Measurements from ENCODE around the gene NOL3. TPM values are rescaled to one million over a fixed set of nuclear protein-coding genes. Genes with fewer than 3 reads are reported as not detected.

The NOL3 gene
- polyA plus RNA-seq, 10 donors, result 14.6 to 36.6 (median 26.6) TPM

DNA sequence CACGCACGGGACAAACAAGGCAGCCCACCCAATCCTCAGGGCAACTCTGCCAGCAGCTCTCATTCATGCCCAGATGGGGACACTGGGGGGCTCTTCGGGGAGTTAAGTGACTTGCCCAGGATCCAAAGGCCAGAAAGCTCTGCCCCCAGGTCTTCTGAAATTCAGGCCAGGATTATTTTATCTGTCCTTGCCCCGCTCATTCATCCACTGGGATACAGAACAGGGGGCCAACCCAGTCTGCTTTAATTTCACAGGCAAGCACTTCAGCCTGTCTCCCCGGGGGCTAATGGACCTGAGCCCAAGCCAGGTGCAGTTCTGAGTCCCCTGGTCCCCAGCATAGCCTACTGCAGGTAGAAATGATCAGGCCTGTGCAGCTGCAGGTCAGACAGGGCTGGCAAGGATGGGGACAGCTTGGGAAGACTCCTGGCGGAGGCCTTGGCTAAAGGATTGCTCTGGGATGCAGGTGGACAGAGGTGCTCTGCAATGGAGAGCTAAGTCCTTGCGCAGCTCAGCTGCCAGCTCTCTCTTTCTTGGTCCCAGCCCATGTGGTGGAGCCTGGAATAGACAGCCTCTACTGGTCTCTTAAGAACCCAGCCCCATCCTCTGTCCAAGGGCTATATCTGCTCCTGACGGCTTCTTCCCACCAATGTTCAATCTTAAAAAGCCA is 18.8 kb upstream of the NOL3 start:
- DNase-seq, result no peak

DNA sequence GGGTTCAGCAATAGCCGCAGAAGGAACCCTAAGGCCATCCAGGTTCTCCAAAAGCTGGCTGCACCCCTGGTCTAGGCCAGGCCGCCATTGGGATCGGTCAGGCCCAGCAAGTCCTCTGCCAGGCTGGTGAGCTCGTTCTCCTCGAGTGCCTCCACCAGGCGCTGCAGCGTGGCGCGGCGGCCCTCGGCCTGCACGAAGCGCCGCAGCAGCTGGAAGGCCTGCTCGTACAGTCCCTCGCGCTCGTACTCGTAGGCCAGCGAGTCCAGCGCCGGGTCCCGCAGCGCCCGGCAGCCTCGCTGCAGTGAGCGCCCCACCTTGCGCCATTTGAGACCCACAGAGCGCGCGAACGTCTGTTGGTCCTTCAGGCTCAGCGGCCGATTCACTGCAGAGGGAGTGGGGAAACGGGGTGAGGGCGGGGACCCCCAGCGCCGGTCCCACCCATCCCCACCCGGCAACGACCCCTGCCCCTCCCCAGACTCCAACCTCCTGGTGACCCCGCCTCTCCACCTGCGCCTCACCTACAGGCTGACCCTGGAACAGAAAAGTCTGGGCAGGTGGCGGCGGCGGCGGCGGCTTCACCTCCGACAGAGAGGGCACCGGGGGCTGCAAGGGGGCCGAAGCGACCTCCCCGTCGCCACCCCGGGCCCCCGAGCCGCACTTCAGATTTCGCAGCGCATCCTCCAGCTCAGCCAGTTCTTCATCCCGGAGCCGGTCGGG is 15.6 kb upstream of the NOL3 start:
- peak in 1 of 3 donors; percentile 11 for DNase-seq

DNA sequence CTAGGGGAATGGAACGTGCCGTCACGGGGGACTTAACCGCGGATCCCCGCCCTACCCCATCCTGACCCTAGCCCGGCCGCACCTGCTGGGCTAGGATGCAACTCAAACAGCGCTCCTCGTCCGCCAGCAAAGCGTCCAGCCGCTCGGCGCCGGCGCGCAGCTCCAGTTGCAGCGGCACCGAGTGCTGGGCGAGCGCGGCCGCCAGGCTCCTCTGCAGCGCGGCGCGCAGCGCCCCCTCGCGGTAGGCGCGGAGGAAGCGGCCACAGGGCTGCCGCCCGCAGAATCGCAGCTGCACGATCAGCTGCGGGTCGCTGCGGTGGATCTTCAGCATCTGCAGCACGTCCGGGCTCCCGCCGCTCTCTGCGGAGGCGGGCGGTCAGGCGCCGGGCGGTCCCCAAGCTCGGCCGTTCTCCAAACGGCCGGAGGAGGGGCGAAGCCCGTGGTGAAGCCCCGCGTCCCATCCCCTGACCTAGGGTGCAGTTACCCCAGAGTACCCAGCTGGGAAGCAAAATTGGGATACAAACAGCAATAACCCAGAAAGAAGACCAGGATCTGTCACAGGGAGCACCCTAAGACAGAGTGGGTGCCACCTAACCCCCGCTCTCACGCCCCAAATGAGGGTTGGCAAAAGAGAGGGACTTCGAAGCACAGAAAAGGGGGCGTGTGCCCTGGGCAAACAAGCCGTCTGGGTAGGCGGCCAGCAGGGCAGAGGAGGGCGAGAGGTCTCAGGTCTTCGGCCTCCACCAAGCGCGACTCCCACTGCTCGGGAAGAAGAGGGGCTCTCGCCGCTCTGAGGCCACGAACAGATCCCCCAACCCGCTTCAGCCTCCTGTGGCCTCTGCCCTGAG is 14.8 kb upstream of the NOL3 start:
- DNase-seq, result peak in 2 of 3 donors; percentile 91 to 92

DNA sequence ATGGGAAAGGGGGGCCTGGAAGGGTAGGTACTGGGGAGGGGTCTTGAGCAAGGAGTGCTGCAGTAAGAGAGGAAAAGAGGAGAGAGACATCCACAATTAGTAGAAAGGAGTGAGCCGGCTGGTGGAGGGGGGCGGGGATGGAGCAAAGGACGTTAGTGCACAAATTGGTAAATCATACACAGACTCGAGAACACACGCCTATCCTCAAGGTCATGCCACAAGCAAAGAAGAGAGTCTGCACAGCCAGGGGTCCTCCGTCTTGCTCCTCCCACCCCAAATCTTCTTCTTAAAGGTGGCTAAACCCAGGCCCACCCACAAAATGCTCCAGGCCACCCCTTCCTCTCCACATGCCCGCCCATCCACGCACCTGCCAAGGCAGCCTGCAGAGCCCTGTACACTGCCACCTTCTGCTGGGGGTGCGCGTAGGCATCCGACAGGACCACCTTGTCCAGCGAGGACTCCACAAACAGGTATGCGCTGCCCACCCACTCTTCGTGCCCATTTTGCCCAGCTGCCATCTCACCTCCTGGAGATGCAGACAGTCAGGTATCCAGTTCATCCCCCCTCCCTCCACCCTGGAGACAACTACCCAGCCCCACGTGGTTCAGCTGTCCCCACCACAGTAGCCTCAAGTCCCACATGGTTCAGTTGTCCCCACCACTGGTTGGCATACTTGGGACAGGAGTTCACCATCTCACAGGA is 14.0 kb upstream of the NOL3 start:
- DNase-seq, result no peak

DNA sequence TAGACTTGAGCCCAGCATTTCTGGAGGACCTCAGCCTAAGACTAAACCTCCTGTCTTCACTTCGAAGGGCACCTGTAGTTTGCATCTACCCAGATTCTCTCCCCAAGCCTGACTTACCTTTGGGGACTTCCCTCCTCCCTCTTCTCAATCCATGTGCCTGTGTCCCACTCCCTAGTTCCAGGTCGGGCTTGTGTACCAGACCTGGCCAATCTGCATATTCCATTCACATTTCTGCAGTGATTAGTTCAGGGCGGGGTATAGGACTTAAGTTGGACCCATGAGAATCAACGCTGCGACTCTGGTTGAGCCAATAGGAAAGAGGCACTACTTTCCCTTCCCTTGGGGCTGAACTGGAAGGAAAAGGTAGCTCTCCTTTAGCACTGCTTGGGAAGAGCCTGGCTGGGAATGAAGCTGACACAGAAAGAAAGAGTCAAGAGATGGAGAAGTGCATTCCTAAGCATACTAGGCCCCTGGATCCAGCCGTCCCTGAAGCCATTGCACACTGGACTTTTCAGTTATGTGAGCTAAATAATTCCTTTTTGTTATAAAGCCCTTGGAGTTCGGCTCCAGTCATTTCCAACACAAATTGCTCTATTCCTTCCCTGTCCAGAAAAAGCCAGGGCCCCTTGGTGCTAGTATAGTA is 13.1 kb upstream of the NOL3 start:
- no peak for DNase-seq

DNA sequence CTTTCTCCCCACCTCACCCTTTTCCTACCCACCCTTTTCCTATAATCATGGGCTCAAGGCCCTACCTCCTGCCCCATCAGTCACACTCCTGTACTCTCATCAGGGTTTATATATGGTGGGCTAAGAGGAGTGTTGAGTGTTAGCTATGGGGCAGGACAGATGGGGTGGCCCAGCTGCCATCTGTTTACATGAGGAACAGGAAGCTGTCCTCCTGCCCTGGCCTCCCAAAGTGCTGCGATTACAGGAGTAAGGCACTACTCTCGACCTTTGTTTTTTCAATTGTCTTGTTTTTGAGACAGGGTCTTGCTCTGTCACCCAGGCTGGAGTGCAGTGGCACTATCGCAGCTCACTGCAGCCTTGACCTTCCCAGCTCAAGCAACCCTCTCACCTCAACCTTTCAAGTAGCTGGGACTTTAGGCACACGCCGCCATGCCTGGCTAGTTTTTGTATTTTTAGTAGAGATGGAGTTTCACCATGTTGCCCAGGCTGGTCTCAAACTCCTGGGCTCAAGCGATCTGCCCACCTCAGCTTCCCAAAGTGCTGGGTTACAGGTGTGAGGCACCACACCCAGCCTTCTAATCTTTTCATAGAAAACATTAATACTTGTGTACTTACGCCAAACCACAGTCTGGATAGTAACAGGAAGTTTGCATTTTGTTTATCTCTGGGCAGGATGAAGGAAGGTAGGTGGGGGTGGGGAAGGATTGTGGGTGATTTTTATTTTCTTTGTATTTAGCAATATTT is 12.3 kb upstream of the NOL3 start:
- no peak for DNase-seq

DNA sequence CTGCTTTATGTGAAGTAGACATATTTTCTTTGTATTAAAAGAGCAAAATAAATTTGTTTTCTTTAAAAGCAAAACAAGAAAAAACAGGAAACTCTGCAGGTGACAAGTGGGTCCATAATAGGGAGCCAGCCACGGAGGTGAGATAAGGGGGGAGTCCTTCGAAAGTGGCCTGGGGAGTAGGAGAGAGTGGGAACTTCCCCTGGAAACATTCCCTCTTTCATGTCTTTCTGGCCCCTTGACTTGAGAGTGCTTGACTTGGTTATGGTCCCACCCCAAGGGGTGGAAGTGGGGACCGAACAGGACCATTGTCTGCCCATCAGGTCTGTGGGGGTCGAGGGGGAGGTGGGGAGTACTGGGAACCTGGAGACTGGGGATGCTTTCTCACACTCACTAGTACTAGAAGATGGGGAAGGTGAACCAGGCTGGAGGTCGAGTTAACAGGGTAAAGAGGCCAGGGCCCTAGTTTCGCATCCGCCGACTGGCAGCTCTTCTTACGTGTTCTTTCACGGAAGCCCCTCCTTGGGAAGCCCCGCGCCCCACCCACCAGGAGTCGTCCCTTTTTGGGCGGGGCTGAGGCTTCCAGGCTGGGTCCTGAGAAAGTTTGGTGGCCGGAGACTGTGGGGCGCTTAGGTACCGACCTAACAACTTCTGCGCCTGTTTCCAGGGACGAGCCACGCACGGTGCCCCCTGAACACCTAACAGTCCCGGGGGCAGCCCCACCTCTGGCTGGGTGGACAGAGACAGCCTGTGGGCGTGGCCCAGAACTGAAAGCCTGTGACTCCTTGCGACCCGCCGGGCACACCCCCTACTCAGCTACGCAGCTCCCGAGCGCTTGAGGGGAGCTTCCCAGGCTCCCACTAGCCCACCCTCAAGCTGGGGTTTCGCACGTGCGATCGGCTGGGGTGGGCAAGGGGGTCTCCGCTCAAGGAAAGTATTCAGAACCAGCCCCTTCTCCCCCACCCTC is 11.4 kb upstream of the NOL3 start:
- peak in 1 of 3 donors; percentile 45 for DNase-seq

DNA sequence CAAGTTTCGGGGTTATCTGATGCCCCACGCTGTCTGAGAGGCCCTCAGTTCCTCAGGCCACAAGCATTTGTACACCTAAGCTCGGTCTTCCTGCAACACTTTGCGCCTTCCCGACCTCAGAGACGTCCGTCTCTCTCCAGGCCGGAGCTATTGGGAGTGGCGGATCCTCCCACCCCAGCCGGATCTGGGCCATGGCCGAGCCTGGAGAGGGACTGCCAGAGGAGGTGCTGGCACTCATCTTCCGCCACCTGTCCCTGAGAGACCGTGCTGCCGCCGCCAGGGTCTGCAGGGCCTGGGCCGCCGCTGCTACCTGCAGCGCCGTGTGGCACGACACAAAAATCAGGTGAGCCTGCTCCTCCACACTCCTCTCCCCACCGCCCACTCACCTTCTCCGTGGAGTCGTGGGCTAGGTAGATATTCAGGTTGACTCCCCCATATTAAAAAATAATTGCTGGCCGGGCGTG is 8.7 kb upstream of the NOL3 start:
- no peak for DNase-seq

DNA sequence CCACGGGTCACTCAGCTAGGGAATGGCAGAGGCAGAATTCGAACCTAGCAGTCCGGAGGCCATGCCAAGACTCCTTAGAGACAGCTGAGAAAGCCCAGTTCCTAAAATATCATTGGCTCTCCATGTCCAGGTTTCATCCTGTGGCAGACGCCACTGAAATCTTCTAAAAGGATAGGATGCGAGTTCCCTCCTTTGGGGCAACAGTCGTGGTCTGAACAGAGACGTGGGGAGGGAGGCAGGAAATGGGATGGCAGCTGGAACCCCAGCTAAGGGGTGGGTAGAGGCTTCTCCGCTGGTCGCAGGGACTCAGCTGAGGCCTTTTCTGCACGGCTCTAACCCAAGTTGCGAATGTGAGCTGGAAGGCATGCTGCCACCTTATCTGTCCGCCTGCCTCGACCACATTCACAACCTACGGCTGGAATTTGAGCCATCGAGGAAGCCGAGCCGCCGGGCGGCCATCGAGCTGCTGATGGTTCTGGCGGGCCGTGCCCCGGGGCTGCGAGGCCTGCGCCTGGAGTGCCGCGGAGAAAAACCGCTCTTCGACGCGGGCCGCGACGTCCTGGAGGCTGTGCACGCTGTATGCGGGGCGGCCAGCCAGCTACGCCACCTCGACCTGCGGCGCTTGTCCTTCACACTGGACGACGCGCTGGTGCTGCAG is 7.7 kb upstream of the NOL3 start:
- no peak for DNase-seq

DNA sequence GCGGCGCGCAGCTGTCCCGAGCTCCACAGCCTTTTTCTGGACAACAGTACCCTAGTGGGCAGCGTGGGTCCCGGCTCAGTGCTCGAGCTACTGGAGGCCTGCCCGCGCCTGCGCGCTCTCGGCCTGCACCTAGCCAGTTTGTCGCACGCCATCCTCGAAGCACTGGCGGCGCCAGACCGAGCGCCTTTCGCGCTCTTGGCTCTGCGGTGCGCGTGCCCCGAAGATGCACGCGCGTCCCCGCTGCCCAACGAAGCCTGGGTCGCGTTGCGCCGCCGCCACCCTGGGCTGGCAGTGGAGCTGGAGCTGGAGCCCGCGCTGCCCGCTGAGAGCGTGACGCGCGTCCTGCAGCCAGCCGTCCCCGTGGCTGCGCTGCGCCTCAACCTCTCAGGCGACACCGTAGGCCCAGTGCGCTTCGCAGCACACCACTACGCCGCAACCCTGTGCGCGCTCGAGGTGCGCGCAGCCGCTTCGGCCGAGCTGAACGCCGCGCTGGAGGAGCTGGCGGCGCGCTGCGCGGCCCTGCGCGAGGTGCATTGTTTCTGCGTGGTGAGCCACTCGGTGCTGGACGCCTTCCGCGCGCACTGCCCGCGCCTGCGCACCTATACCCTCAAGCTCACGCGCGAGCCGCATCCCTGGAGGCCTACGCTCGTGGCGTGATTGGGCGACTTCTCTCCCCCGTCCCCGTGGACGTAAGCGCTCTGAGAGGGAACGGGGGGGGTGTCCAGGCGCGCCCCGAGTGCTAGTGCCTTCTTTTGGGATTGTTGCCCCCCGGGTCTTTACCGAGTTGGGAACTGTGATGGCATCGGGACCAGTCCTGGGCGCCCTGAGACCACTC is 7.0 kb upstream of the NOL3 start:
- DNase-seq, result peak in 1 of 3 donors; percentile 78

DNA sequence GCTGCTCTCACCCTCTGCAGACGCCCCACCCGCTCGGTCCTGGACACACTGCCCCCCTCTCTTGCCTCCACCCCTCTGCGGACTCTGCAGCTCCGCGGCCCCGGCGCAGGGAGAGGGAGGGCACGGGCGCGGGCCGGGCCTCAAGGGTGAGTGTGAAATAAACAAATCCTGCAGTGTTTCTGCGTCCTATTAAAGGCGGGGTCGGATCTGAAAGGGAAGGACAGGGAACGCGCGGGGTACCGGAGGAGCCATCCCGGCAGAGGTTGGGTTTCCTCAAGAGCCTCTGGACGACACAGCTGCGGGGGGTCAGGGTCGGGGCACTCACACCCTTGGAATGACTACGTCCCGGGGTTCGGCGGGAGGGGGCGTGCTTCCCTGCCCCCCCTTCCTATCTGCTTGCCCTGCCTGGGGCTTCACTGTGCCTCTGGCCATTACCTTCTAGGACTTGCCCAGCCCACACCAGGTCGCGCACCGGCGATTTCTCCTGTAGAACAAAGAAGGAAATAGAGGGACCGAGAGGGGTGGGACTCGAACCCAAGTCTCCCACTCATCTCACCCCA is 6.3 kb upstream of the NOL3 start:
- DNase-seq, result no peak

DNA sequence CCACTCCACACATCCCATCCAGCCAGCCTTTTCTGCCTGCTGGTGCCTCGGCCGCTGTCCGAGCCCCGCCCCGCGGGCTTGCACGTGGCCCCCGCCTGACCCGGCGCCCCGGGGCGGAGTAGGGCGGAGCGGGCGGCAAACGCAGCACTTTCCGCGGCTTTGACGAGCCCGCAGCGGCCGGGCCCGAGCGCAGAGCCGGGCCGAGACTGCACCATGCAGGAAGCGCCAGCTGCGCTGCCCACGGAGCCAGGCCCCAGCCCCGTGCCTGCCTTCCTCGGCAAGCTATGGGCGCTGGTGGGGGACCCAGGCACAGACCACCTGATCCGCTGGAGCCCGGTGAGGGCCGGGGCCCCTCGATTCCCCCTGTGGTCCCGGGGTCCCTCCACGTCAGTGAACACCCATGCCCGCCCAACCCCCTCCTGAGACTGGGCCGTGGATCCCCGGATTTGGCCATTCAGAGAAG is 5.7 kb upstream of the NOL3 start, which contains the start of gene HSF4:
HSF4 (plus strand) TSS at position 147 of the 463 bp plus-strand sequence; CDS start at position 214, 67 bp downstream.
- no peak for DNase-seq

DNA sequence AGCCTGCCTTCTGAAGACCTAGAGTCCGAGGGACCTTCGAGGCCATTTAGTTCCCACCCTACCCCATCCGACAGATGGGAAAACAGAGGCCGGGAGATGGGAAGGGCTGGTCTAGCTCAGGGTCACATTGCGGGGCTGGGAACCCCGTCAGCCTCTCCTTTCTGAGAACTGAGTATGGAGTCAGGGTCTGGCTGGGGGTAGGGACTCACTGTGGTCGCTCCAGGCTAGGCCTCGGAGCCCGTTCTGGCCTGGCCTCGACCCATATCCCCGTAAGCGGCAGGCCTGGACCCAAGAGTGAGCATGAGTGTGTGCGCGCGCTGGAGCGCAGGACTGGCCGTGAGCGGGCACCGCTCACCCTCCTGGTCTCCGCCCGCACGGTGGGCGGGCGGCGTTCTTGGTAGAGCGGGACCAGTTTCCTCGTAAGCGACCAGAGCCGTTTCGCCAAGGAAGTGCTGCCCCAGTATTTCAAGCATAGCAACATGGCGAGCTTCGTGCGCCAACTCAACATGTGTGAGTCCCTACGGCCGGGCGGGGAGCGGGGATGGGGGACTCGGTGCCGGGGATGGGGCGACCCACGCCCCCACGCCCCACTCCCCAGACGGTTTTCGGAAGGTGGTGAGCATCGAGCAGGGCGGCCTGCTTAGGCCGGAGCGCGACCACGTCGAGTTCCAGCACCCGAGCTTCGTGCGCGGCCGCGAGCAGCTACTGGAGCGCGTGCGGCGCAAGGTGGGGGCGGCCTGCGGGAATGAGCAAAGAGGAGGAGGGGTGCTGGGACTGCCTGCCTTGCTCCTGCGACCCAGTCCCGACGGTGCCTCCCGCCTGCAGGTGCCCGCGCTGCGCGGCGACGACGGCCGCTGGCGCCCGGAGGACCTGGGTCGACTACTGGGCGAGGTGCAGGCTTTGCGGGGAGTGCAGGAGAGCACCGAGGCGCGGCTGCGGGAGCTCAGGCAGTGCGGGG is 4.9 kb upstream of the NOL3 start:
- peak in 1 of 3 donors; percentile 51 for DNase-seq

DNA sequence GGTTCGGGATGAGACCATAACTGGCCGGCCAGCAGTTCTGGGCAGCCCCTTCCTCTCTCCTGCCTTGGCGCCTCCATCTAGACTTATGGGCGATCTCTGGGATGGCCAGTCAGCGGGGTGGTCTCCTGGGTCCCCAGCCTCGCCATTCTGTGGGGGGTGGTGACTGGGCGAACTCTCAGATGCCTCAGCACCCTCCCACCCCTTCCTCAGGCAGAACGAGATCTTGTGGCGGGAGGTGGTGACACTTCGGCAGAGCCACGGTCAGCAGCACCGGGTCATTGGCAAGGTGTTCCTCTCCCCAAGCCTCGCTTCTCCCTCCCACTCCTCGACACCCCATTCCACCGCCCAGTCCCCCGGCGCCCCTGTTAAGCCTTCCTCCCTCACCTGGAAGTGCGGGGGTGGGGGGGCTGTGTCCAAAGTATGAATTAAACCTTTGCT is 4.2 kb upstream of the NOL3 start:
- DNase-seq, result no peak

DNA sequence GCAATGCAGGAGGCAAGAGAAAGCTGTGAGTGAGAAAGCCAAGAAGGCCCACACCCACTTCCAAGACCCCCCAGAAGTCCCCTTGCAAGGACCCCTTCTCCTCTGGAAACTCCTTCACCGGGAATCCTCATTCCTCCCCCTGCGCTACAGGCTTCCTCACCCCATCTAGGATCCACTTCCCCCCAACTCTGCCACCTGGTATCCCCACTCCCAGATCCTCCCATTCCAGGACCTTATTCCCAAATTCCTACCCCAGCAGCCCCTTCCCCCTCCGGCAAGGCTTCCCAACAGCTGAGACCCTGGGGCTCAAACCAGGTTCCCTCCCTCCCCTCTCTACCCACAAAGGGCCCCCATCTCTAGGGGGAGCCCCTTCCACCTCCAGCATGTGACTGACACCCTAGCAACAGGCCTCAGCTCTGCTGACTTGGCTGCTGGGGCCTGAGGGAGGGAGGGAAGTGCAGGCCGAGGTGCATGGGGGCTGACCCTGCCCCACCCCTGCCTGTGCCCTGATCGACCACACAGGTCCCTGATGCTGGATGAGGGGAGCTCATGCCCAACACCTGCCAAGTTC is 3.7 kb upstream of the NOL3 start:
- no peak for DNase-seq

DNA sequence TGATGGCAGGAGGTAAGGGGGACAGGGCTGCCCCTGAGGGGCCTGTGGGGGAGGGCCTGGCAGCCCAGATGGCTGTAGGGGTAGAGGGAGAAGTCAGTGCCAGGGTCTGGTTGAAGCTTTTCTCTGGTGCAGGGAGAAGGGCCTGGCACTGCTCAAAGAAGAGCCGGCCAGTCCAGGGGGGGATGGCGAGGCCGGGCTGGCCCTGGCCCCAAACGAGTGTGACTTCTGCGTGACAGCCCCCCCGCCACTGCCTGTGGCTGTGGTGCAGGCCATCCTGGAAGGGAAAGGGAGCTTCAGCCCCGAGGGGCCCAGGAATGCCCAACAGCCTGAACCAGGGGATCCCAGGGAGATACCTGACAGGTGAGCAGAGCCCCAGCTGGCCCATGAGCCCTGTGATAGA is 2.8 kb upstream of the NOL3 start:
- DNase-seq, result no peak

Measured in muscle of back (tissue), 11 donors.